GM19372 (cell line): ENCODE data around the gene ZER1.

Source experiments
- ATAC-seq: cut with Tn5 transposase; IDR thresholded peaks from one replicate; pipeline ENCODE4 v1.9.1; 2021; ENCODE audit warnings: mild to moderate bottlenecking, low read depth, moderate library complexity; ENCODE audit not compliant: unreplicated experiment

The ZER1 gene

GRCh38 chr9:128743421-128743820 is 28.3 kb downstream of the ZER1 start:
- ATAC-seq, result no peak

DNA sequence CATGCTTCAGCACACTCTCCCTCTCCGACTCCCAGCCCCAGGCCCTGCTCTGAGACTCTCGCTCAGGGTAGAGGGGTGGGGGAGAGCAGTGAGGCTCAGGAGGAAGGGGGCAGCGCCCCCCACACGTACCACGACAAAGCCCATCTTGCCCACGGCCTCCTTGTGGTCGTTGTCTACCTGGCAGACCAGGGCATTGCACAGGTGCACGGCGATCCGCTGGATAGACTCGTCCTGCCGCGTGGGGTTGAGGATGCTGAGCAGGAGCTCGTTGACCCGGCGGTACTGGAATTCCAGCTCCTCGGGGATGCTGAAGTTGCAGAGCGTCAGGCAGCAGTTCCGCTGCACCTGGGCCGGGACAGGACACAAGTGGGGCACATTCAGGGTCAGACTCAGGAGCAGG is 29.3 kb downstream of the ZER1 start:
- no peak for ATAC-seq

- no peak for ATAC-seq
These were observed 36.4 kb downstream of the ZER1 start for GRCh38 chr9:128735373-128735772.

DNA sequence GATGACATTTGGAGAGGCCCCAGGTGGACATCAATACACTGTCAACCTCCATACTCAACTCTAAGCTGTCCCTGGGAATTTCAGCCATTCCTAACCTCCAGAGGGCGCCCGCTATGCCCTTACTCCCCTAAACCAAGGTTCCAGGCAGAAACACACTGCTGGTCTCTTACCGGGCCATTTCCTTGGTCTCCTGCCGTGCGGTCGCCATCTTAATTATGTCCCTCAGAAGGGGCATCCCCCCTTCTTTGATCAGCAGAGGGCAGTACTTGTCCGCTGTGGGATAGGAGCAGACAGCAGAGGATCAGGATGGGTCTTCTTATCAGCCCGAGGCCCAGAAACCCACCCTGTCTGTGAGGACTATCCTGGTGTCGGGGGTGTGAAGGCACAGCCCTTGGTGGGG is 38.5 kb downstream of the ZER1 start:
- no peak for ATAC-seq

GRCh38 chr9:128732576-128732975 is 39.2 kb downstream of the ZER1 start:
- no peak for ATAC-seq

DNA sequence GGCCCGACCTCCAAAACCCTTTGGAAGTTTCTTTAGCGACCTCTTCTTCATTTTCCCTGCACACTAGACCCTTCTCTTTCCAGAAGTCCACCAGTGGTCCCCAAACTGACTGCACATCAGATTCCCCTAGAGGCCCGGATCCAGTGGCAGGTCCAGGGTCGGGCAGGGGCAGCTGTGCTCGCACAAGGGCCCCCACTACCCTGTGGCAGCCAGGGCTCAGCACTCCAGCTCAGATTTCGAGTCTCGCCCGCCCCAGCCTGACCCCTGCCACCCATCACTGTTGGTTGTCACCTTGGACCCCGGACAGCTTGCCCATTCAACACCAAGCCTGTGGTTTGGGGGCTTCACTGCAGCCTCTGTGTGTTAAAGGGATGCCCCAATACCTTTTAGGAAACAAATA is 40.0 kb downstream of the ZER1 start:
- ATAC-seq, result no peak

DNA sequence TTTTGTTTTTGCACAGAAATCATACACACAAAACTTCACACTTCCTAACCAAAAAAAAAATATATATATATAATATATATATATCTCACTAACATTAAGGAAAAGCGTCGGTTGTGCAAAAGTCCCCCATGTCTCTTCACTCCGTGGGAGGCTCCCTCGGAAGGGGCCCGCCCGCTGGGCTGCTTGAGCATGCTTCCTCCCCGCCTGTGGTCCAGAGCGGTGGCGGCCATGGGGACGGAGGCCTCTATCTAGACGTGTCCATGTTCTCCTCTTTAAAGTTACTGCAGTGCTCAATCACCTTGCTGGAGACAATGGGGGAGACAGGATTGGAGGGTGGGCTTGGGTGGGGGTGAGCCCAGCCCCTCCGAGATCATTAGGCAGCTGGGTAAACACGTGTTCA is 40.6 kb downstream of the ZER1 start:
- ATAC-seq, result no peak

- no peak for ATAC-seq
These were observed 41.8 kb downstream of the ZER1 start for GRCh38 chr9:128729766-128730517.

- no peak for ATAC-seq
These were observed 42.4 kb downstream of the ZER1 start for GRCh38 chr9:128729302-128729701.

DNA sequence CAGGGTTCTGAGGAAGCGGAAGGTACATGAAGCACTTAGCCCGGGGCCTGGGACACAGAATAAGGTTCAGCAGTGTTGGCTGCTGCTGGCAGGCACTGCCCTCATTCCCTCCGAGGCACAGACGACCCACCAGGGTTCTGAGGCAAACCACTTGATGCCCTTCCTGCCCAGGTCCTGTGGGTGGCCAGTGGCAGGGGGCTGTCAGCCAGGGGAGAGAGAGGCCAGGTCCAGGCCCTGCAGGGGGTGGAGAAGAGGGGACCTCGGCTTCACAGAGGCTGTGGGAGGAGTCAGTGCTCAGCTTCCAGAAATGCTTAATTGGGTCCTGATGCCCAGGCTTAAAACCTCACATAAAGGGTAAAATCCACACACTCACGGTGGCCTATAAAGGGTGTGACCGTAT is 43.4 kb downstream of the ZER1 start:
- ATAC-seq, result no peak

DNA sequence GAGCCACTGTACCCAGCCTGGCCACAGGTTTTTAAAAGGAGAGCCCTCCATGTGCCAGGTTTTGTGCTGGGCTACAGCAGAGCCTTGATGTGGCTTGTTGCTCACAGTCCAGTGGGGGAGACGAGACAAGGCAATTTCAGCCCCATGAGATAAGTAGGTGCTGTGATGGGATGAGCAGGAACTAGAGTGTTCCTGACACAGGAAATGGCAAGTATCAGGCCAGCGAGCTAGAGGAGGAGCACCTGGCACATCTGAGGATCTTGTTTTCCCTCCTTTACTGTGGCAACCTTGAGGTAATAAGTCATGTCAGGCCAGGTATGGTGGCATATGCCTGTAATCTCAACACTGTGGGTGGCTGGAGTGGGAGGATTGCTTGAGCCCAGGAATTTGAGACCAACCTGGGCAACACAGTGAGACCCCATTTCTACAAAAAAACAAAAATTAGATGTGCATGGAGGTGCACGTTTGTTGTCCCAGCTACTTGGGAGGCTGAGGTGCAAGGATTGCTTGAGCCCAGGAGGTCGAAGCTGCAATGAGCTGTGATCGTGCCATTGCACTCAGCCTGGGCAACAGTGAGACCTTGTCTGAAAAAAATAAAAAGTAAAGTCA is 44.0 kb downstream of the ZER1 start:
- ATAC-seq, result no peak

DNA sequence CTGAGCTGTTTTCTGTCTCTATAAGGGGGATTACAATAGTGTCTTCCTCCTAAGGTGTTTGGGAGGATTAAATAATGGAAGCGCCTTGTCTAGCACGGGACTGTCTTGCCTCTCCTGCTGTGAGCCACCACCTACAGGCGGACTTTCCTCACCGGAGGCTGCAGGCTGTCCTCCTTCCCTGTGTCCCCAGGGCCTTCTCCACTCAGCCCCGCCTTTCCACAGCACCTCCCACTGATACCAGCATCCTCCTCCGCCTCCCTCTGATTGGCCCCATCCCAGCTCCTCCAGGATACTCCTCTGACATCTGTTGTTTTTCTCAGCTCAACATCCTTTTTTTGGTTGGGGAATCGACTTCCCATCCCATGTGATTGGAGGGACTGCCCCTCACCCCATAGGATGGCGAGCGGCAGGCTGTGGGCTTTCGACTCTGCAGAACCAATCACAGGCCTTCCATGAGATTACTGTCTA is 46.9 kb downstream of the ZER1 start:
- no peak for ATAC-seq

DNA sequence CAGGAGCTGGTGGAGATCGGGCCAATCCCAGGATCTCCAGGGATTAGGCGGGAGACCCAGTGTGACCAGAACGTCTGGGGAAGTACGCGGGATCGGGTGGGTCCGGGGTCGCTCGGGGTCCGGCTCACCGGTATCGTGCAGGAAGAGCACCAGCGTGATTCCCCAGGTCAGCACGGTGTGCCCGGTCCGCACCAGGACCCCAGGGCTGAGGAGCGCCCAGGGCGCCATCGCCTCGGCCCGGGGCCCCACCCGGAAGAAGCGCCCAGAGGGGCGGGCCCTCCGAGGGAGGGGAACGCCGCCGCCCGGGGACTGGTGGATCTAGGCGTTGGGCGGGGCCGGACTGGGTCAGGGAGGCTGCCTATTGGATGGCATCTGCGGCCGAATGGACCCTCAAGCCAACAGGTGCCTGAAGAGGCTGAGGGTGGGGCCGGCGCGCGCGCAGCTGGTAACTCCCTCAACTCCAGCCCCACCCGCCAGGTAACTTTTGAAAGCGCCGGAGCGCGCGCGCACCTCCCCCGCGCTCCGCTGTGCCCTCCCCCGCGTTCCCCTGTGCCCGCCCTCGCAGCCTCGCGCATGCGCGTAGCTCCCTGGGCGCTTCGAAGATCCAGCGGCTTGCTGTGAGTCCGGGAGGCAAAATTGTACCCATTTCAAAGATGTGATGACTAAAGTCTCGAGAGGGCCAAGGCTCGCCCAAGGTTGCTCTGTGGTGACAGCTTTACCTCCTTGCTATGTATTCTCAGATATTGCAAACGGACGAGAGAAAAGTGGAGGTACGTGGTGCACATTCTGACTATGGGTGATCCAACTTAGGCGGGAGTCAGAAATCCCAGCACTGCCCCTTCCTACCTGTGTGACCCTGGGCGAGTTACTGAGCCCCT is 47.6 kb downstream of the ZER1 start, which contains the start of gene ZDHHC12:
ZDHHC12 (minus strand) TSS at position 262 of the 878 bp plus-strand sequence; CDS start at position 228, 34 bp downstream.
- peak; percentile 98 for ATAC-seq

DNA sequence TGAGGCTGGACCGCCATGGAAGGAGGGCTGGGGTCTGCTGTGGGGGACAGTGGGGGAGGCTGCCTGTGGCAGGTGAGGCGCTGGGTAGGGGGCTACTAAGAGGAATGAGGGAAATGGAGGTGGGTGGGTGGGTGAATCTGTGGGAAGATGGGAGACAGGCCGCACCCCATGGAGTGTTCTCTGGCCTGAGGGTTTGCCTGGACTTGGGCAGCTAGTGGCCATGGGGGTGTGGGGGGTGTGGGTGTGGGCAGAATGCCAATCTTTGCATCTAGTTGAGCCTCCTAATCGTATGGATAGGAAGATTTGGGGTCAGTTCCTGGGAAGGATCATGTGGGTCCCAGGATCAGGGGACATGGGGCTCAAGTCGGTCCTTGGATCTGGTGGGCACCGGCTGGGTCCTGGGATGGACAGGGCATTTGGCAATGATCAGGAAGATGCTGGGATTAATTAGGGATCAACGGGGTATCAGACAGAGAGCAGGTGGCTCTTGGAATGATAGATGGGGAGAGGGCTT is 48.3 kb downstream of the ZER1 start:
- no peak for ATAC-seq

GRCh38 chr9:128722380-128723351 is 49.1 kb downstream of the ZER1 start:
- ATAC-seq, result no peak

DNA sequence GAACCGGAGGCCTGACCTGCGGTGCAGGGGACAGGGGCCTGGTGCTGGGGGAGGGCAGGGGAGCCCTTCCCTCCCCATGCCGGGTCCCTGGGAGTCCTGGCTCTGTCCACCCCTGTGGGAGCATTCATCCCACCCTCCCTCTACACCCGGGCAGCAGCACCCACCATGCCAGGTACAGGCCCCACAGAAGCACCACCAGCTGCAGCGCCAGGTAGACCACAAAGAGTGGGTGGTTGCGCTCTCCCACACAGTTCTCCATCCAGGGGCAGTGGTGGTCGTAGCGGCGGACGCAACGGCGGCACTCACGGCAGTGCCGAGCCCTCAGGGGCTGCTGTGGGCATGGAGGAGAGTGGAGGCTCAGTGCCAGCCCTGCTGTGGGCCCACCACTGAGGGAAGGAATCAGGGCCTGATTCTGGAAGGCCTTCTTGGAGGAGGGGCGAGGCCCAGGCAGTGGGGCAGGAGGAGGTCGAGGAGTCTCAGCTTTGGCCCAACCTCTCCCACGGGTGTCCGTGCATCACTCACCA is 50.2 kb downstream of the ZER1 start:
- no peak for ATAC-seq

DNA sequence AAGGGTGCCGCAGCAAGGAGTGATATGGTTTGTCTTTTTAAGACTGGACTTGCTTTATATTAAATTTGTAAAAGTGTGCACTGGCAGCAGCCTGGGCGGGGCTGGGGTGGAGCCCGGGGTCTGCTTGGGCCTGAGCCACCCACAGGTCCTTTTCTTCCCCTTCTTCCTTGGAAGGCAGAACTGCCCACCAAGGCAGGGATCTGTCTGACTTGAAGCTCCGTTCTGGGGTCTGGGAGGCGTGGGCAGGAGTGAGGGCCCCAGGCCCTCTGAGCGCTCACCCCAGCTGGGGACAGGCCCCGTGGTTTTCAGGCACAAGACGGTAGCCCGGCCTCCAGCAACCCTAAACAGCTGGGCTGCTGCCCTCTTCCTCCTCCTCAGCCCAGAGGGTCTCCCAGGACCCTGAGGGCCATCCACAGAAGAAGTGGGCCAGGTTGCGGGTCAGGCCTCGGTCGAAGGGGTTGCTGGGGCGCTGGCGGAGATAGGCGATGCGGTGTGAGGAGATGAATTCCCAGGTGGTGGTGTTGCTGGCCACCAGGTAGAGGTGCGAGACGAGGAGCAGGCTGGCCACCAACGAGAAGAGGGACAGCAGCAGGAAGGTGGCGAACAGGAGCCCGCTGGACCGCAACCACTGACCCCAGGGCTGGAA is 50.8 kb downstream of the ZER1 start:
- ATAC-seq, result no peak

DNA sequence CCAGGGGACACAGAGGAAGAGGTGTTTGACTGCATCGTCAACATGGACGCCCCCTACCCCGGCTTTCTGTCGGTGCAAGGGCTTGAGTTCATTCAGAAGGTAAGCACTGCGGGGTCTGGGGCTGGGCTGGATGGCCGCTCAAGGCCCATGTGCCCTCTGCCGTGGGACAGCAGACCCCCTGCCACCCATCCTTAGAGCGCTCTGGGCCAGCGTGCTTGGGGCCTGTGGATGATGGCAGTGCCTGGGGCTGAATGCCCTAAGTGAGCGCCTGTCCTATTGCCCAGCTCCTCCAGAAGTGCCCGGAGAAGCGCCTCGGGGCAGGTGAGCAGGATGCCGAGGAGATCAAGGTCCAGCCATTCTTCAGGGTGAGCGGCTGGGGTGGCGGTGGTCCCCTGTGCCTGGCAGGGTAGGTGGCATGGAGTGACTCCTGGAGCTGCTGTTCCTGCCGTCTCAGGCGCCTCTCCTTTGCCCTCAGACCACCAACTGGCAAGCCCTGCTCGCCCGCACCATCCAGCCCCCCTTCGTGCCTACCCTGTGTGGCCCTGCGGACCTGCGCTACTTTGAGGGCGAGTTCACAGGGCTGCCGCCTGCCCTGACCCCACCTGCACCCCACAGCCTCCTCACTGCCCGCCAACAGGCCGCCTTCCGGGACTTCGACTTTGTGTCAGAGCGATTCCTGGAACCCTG is 51.7 kb downstream of the ZER1 start:
- ATAC-seq, result no peak
